ENCODE data around the gene XIRP1. TPM values are rescaled to one million over a fixed set of nuclear protein-coding genes. Genes with fewer than 3 reads are reported as not detected.

Gene XIRP1
- total RNA-seq, 2 donors from 2014 or later = not detected

DNA sequence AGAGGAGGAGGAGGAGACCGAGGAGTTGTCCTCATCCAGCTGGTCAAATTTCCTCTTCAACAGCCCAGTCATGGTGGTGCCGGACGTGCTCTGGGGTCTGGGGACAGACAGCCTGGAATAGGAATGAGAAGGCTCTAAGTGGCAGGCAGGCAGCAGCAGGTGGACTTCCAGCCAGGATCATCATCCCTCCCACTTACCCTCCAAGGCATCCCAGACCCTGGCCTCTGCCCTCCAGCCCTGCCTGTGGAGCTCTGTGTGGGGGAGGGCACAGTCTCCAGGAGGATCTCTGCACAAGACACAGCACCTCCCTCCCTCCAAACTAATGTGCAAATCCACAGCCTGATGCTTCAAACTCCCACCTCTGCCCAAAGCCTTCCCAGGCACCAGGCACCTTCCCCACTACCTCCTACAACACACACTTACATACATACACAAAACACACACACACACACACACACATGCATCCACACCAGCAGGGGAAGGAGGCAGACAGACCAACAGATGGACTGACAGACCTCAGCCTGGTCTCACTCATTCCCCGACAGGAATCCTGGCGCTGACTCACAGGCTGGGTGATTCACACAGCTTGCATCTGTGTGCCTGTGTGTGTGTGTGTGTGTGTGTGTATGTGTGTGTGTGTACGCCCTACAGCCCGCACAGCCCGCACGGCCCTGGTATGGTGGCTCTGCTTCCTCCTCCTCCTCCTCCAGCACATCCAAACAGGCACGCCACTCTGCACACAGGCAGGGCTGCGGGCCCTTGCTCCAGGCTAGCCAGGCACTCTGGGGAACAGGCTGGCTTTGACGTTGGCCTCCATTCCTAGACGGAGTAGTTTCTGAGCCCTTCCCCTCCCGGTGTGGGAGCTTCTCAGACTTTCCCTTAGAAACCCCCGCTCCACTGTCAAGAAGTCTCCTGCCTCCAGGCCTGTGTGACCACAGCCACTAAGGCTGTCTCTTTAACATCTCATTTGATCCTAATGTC, 45.5 kb downstream of the XIRP1 start:
- H3K27ac Mint-ChIP-seq = peak overlapping the region; percentile 95
- no peaks in the 10 kb centered on the region for H3K27me3 Mint-ChIP-seq (ENCODE audit: insufficient read depth)
- WGBS, 2 experiments (ENCODE audit: insufficient coverage in 1 of 2, insufficient read length in 1 of 2) = 72 to 84% methylated on average over 7 to 14 of the region's 15 CpGs
- DNase-seq = peak; percentile 72
- Histone ChIP-seq H3K4me3 (ENCODE audit: low read length) (no peak overlapping the region), H3K4me1 (ENCODE audit: control insufficient read depth, insufficient read depth, low read length) (peaks cover 34% of the 10 kb centered on the region), H3K27me3 (ENCODE audit: control insufficient read depth, insufficient read depth, low read length, poor library complexity, severe bottlenecking) (no peaks in the 10 kb centered on the region), H3K9ac (ENCODE audit: extremely low read depth, low read length, poor library complexity, severe bottlenecking) (peak overlapping the region; percentile 30), H3K36me3 (ENCODE audit: control insufficient read depth, insufficient read depth, low read length) (peaks cover 59% of the 10 kb centered on the region), H3K27ac (ENCODE audit: low read depth, low read length) (peak overlapping the region; percentile 39), H3K9me3 (ENCODE audit: control insufficient read depth, low read length) (no peaks in the 10 kb centered on the region)
- no peaks in the 10 kb centered on the region for H3K9me3 Mint-ChIP-seq
- peaks cover 42% of the 10 kb centered on the region for H3K36me3 Mint-ChIP-seq (ENCODE audit: low read depth)
- peaks cover 52% of the 10 kb centered on the region for H3K4me1 Mint-ChIP-seq
- H3K4me3 Mint-ChIP-seq = no peak overlapping the region
- no peak for TF ChIP-seq CTCF (conservative IDR thresholded peaks at IDR 0.05)

DNA sequence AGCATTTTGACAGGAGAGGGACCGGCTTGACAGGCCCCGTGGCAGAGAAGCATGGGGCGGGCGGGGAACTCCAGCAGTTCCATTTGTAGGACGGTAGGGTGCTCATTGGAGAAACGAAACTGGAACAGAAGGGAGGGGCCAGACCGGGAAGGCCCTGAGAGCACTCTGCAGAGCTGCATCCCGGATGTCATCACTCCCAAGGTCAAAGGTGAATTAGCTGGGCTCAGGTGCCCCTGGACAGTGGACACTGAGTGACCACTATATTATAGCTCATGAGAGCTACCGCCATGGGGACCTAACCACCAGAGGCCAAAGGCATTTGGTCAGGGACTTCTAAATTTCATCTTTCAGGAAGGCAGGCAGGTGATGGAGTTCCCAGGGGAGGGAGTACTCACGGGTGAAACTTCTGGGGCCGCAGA, 46.3 kb downstream of the XIRP1 start:
- no peak overlapping the region for H3K27ac ChIP-seq (ENCODE audit: low read depth, low read length)

More for the DNA sequence above, 46.3 kb downstream of the XIRP1 start:
- Mint-ChIP-seq H3K36me3 (ENCODE audit: low read depth) (peaks cover 42% of the 10 kb centered on the region), H3K4me3 (no peak overlapping the region), H3K9me3 (no peaks in the 10 kb centered on the region), H3K4me1 (peaks cover 43% of the 10 kb centered on the region), H3K27ac (no peak overlapping the region), H3K27me3 (ENCODE audit: insufficient read depth) (no peaks in the 10 kb centered on the region)
- Histone ChIP-seq H3K9me3 (ENCODE audit: control insufficient read depth, low read length) (no peaks in the 10 kb centered on the region), H3K4me3 (ENCODE audit: low read length) (no peak overlapping the region), H3K36me3 (ENCODE audit: control insufficient read depth, insufficient read depth, low read length) (peaks cover 67% of the 10 kb centered on the region), H3K9ac (ENCODE audit: extremely low read depth, low read length, poor library complexity, severe bottlenecking) (no peak overlapping the region), H3K4me1 (ENCODE audit: control insufficient read depth, insufficient read depth, low read length) (peaks cover 34% of the 10 kb centered on the region), H3K27me3 (ENCODE audit: control insufficient read depth, insufficient read depth, low read length, poor library complexity, severe bottlenecking) (no peaks in the 10 kb centered on the region)
- peak; percentile 49 for DNase-seq
- TF ChIP-seq CTCF (conservative IDR thresholded peaks at IDR 0.05) = no peak
- 82 to 87% methylated on average over 10 to 11 of the region's 11 CpGs for WGBS, 2 experiments (ENCODE audit: insufficient coverage in 1 of 2, insufficient read length in 1 of 2)

Data from endodermal cell (in vitro differentiated cells).